ENCODE results near the gene TMPRSS2. TPM values are rescaled to one million over a fixed set of nuclear protein-coding genes. Genes with fewer than 3 reads are reported as not detected.

Gene TMPRSS2
- total RNA-seq, 1 experiment from 2014 or later: not detected

DNA sequence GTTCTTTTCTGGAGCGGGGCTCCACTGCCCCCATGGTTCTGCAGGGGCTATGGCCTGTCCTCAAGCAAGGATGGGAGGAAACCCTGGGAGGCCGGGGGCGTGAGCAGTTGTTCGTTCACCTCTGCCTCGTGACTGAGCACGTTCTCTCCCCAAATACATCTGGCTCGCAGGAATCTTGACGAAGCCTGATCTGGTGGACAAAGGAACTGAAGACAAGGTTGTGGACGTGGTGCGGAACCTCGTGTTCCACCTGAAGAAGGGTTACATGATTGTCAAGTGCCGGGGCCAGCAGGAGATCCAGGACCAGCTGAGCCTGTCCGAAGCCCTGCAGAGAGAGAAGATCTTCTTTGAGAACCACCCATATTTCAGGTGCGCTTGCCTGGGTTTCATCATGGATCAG is 66.4 kb downstream of the TMPRSS2 start:
- TF ChIP-seq, protein P1, sequence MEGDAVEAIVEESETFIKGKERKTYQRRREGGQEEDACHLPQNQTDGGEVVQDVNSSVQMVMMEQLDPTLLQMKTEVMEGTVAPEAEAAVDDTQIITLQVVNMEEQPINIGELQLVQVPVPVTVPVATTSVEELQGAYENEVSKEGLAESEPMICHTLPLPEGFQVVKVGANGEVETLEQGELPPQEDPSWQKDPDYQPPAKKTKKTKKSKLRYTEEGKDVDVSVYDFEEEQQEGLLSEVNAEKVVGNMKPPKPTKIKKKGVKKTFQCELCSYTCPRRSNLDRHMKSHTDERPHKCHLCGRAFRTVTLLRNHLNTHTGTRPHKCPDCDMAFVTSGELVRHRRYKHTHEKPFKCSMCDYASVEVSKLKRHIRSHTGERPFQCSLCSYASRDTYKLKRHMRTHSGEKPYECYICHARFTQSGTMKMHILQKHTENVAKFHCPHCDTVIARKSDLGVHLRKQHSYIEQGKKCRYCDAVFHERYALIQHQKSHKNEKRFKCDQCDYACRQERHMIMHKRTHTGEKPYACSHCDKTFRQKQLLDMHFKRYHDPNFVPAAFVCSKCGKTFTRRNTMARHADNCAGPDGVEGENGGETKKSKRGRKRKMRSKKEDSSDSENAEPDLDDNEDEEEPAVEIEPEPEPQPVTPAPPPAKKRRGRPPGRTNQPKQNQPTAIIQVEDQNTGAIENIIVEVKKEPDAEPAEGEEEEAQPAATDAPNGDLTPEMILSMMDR (IDR thresholded peaks at IDR 0.05; ENCODE audit: unreplicated experiment): no peak
- no peaks in the 10 kb centered on the region for H3K36me3 Mint-ChIP-seq (ENCODE audit: insufficient read depth, unreplicated experiment)
- no peak for DNase-seq (ENCODE audit: unreplicated experiment)
- intact Hi-C loops (cut with micrococcal nuclease): no loop called here
- CTCF ChIA-PET: interaction anchor here (1.4 kb wide), 1 partner anchor 19 kb away, joined by 3 read pairs; no protein-coding TSS in a partner anchor
- no TSS peak for BruUV-seq (replicated peaks)
- H3K4me1 Mint-ChIP-seq (ENCODE audit: insufficient read depth, unreplicated experiment): no peaks in the 10 kb centered on the region
- peaks cover 2% of the 10 kb centered on the region for H3K9me3 Mint-ChIP-seq (ENCODE audit: unreplicated experiment)
- no peak overlapping the region for H3K27ac Mint-ChIP-seq (ENCODE audit: low read depth, unreplicated experiment)
- H3K27me3 Mint-ChIP-seq (ENCODE audit: insufficient read depth, unreplicated experiment): no peaks in the 10 kb centered on the region
- no peak overlapping the region for H3K4me3 Mint-ChIP-seq (ENCODE audit: unreplicated experiment)
- POLR2A ChIA-PET: no interaction called here

DNA sequence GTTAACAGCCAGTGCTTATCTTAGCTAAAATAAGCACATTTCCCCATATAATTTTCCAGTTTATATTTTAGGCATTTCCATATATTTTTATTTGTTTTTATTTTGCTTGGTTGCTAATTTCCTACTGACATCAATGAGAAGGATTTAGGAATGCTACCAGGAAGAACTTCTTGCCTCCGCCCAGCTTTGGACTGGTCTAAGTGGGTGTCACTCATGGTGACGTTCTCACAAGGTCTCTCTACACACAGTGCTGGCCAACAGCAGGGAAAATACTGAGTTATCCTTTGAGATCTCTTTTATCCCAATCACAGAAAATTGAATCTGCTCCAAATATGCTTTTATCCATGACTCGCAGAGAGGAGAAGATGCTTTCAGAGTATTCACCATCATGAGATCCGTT is 68.7 kb downstream of the TMPRSS2 start:
- H3K36me3 Mint-ChIP-seq (ENCODE audit: insufficient read depth, unreplicated experiment): no peaks in the 10 kb centered on the region
- BruUV-seq (replicated peaks): no TSS peak

DNA sequence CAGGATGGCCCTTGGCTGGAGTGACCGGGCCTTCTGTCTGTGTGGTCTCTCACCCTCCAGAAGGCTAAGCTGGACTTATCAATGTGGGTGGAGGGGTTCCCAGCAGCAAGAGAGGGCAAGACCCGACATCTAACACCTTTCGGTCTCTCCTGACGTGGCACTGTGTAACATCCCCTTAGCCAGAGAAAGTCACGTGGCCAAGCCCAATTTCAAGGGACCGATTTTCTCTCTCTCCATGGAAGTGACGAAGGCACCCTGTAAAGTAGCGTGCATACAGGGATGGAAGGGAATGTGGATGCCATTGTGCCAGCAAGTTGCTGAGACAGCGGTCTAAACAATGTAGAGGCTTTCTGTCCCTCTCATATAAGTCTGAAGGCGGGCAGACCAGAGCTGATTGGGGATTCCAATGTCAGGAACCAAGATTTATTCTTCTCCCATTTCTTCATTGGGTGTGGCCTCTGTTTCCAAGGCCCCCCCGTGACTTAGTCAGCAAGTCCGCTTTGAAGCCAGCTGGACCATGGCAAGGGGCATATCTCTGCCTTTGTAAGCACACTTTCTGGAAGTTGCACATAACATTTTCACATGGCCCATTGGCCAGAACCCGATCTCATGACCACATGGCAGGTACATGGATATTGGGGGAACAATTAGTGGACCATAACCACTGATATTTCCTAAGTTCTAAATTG is 69.4 kb downstream of the TMPRSS2 start:
- H3K27me3 Mint-ChIP-seq (ENCODE audit: insufficient read depth, unreplicated experiment): no peaks in the 10 kb centered on the region
- ChIA-PET POLR2A (no interaction called here), CTCF (interaction anchor here (1.7 kb wide), 1 partner anchor 14 kb away, joined by 4 read pairs; no protein-coding TSS in a partner anchor)
- H3K4me3 Mint-ChIP-seq (ENCODE audit: unreplicated experiment): no peak overlapping the region
- no peak for DNase-seq (ENCODE audit: unreplicated experiment)
- intact Hi-C loops (cut with micrococcal nuclease): no loop called here
- TF ChIP-seq, protein P1 (IDR thresholded peaks at IDR 0.05; ENCODE audit: unreplicated experiment): no peak
- peaks cover 8% of the 10 kb centered on the region for H3K9me3 Mint-ChIP-seq (ENCODE audit: unreplicated experiment)
- H3K27ac Mint-ChIP-seq (ENCODE audit: low read depth, unreplicated experiment): no peak overlapping the region
- no peaks in the 10 kb centered on the region for H3K4me1 Mint-ChIP-seq (ENCODE audit: insufficient read depth, unreplicated experiment)
- H3K36me3 Mint-ChIP-seq (ENCODE audit: insufficient read depth, unreplicated experiment): no peaks in the 10 kb centered on the region
- no TSS peak for BruUV-seq (replicated peaks)

More for the DNA sequence above, 68.7 kb downstream of the TMPRSS2 start:
- POLR2A ChIA-PET: no interaction called here
- intact Hi-C loops (cut with micrococcal nuclease): no loop called here
- no peaks in the 10 kb centered on the region for H3K4me1 Mint-ChIP-seq (ENCODE audit: insufficient read depth, unreplicated experiment)
- H3K4me3 Mint-ChIP-seq (ENCODE audit: unreplicated experiment): no peak overlapping the region
- TF ChIP-seq, protein P1 (IDR thresholded peaks at IDR 0.05; ENCODE audit: unreplicated experiment): no peak
- DNase-seq (ENCODE audit: unreplicated experiment): no peak
- CTCF ChIA-PET: interaction anchor here (1.7 kb wide), 1 partner anchor 14 kb away, joined by 4 read pairs; no protein-coding TSS in a partner anchor
- no peaks in the 10 kb centered on the region for H3K27me3 Mint-ChIP-seq (ENCODE audit: insufficient read depth, unreplicated experiment)
- H3K27ac Mint-ChIP-seq (ENCODE audit: low read depth, unreplicated experiment): no peak overlapping the region
- H3K9me3 Mint-ChIP-seq (ENCODE audit: unreplicated experiment): peaks cover 8% of the 10 kb centered on the region

DNA sequence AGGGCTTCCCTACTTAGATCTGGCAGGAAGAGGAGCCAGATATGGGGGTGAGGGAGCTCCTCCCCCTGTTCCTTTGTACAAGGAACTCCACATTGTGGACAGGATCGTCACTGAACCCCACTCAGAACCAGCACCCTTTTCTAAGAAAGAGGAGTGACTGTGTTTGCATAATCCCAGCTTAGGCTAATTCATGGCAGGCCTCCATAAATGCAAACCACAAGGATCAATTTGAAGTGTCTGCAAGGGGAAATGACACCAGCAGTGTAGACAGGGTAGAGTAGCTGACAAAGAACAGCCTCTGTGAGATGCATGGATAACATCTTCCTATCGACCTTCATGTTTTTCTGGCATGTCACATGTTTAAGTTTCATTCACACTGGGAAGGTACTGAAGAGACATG is 70.2 kb downstream of the TMPRSS2 start:
- Mint-ChIP-seq H3K4me1 (ENCODE audit: insufficient read depth, unreplicated experiment) (no peaks in the 10 kb centered on the region), H3K27me3 (ENCODE audit: insufficient read depth, unreplicated experiment) (no peaks in the 10 kb centered on the region), H3K9me3 (ENCODE audit: unreplicated experiment) (peaks cover 8% of the 10 kb centered on the region), H3K4me3 (ENCODE audit: unreplicated experiment) (no peak overlapping the region), H3K27ac (ENCODE audit: low read depth, unreplicated experiment) (no peak overlapping the region), H3K36me3 (ENCODE audit: insufficient read depth, unreplicated experiment) (no peaks in the 10 kb centered on the region)
- CTCF ChIA-PET: interaction anchor here (0.7 kb wide), 1 partner anchor 685 kb away, joined by 3 read pairs; no protein-coding TSS in a partner anchor
- TF ChIP-seq, protein P1 (IDR thresholded peaks at IDR 0.05; ENCODE audit: unreplicated experiment): no peak
- POLR2A ChIA-PET: no interaction called here
- no peak for DNase-seq (ENCODE audit: unreplicated experiment)
- no TSS peak for BruUV-seq (replicated peaks)
- intact Hi-C loops (cut with micrococcal nuclease): no loop called here

Measured in MCF 10A (cell line).